HG03354 (cell line): ENCODE measurements around the gene DSCAML1.

ENCODE experiments used
- ATAC-seq: cut with Tn5 transposase; IDR thresholded peaks from one replicate; pipeline ENCODE4 v1.9.1; 2021; ENCODE audit warnings: mild to moderate bottlenecking; ENCODE audit not compliant: unreplicated experiment, poor library complexity, severe bottlenecking

The DSCAML1 gene

GRCh38 chr11:117796872-117797529 is at the start of gene DSCAML1:
DSCAML1 (minus strand) TSS chr11:117797216; CDS start chr11:117797079, 137 bp downstream.
- no peak for ATAC-seq

- no peak for ATAC-seq
Measured at GRCh38 chr11:117843666-117844484, 46.9 kb upstream of the DSCAML1 start.

GRCh38 chr11:117842131-117842941 is 45.3 kb upstream of the DSCAML1 start:
- no peak for ATAC-seq

- ATAC-seq, result no peak
Measured at GRCh38 chr11:117841551-117842031, 44.6 kb upstream of the DSCAML1 start.

- ATAC-seq, result no peak
Measured at GRCh38 chr11:117840881-117841550, 44.0 kb upstream of the DSCAML1 start.

GRCh38 chr11:117839936-117840813 is 43.2 kb upstream of the DSCAML1 start:
- no peak for ATAC-seq

- ATAC-seq, result no peak
Measured at GRCh38 chr11:117839380-117839881, 42.4 kb upstream of the DSCAML1 start.

- no peak for ATAC-seq
Measured at GRCh38 chr11:117838901-117839300, 41.9 kb upstream of the DSCAML1 start.

- no peak for ATAC-seq
Measured at GRCh38 chr11:117837791-117838190, 40.8 kb upstream of the DSCAML1 start.

GRCh38 chr11:117837070-117837776 is 40.2 kb upstream of the DSCAML1 start:
- no peak for ATAC-seq

- no peak for ATAC-seq
Measured at GRCh38 chr11:117836077-117836960, 39.3 kb upstream of the DSCAML1 start.

- ATAC-seq, result no peak
Measured at GRCh38 chr11:117835576-117835975, 38.6 kb upstream of the DSCAML1 start.

- no peak for ATAC-seq
Measured at GRCh38 chr11:117834838-117835443, 37.9 kb upstream of the DSCAML1 start.

- ATAC-seq, result no peak
Measured at GRCh38 chr11:117834068-117834810, 37.2 kb upstream of the DSCAML1 start.

- no peak for ATAC-seq
Measured at GRCh38 chr11:117833401-117833891, 36.4 kb upstream of the DSCAML1 start.

GRCh38 chr11:117832511-117832910 is 35.5 kb upstream of the DSCAML1 start:
- ATAC-seq, result no peak
